ENCODE measurements around the gene SIGLEC1. TPM values are rescaled to one million over a fixed set of nuclear protein-coding genes. Genes with fewer than 3 reads are reported as not detected.
A peak's percentile ranks its signal among the peaks of the same experiment; 100 is the strongest.

Gene SIGLEC1
- total and polyA plus RNA-seq, 2 of the 8 experiments (the other 6 are each of a cell fraction or from before 2014, with no cell fraction given), result 0.02 TPM; not detected in 1

DNA sequence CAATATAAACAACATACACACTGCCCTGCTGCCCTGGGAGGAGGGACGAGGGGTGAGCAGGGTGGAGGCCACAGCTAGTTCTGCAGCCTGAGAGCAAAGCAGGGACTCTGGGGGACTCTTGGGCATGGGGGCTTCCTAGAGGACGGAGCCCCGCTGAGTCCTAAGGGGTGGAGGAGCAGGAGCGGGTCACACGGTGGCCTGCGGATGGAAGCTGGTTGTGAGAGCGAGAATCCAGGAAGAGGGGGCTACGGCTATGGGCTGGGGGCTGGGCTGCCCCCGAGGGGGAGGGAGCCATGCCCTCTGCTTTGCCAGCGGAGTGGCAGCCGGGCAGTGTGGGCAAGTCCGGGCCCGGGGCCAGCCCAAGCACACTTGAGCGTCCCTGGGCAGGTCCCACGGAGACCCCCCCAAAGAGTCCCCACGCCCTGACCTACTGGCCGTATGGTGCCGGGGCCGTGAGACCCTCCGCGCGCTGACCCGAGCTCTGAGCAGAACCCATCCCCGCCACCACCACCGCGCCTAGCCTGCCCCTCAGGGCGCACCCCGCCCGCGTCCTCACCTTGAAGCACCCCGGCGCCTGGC is 31.0 kb downstream of the SIGLEC1 start:
- H3K4me1 ChIP-seq (replicated peaks in 1 of 4; ENCODE audit: control insufficient read depth in 3 of 4, insufficient read depth in 4 of 4, low read length in 3 of 4), result peaks cover 5 to 32% (median 17%) of the 10 kb centered on the region in 4 experiments
- H3K23me2 ChIP-seq (ENCODE audit: low read depth, low read length), result peaks cover 11% of the 10 kb centered on the region
- H3K14ac ChIP-seq (ENCODE audit: insufficient read length), result no peak overlapping the region
- DNase-seq (ENCODE audit: low read depth in 1 of 2, low spot score in 2 of 2) (no peak), FAIRE-seq (no peak)
- peak overlapping the region; percentile 85; the same call in 1 of the 2 replicates for H2AFZ ChIP-seq (ENCODE audit: low read length)
- H4K91ac ChIP-seq (replicated peaks; ENCODE audit: insufficient read length, low read length), result peak overlapping the region; percentile 8
- H2BK20ac ChIP-seq (ENCODE audit: low read length), result peak overlapping the region; percentile 72; the same call in 1 of the 2 replicates
- peak overlapping the region; percentile 48 to 65 (median 58) for H3K4me3 ChIP-seq (ENCODE audit: extremely low read depth in 1 of 4, insufficient read depth in 2 of 4, low read depth in 3 of 4, low read length in 4 of 4)
- no peak for TF ChIP-seq TCF12 (IDR thresholded peaks at IDR 0.05; ENCODE audit: low read depth, low read length)
- TF ChIP-seq SUZ12 (IDR thresholded peaks at IDR 0.05; ENCODE audit: low read length), result 0 out of 2 replicates have a peak, but pooled peaks have one; percentile 34
- TF ChIP-seq, protein P1, sequence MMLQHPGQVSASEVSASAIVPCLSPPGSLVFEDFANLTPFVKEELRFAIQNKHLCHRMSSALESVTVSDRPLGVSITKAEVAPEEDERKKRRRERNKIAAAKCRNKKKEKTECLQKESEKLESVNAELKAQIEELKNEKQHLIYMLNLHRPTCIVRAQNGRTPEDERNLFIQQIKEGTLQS (IDR thresholded peaks at IDR 0.05; ENCODE audit: insufficient read depth, low read depth, low read length), result no peak
- no peak for TF ChIP-seq TAF7 (optimal IDR thresholded peaks at IDR 0.05; ENCODE audit: borderline replicate concordance, low read depth, low read length)
- no peak overlapping the region for H4K5ac ChIP-seq (ENCODE audit: insufficient read length, low read depth, low read length)
- no peak overlapping the region for H2BK5ac ChIP-seq (ENCODE audit: low read depth, low read length)
- no peaks in the 10 kb centered on the region for H4K20me1 ChIP-seq (replicated peaks in 1 of 2; ENCODE audit: control insufficient read depth in 1 of 2, insufficient read depth in 2 of 2, low read length in 2 of 2)
- H2AK5ac ChIP-seq (ENCODE audit: low read depth, low read length), result no peak overlapping the region
- peaks cover 0 to 13% (median 8%) of the 10 kb centered on the region in 4 experiments; a peak in 6 of 7 replicates for H3K27me3 ChIP-seq (replicated peaks in 1 of 4; ENCODE audit: control insufficient read depth in 3 of 4, extremely low read depth in 1 of 4, insufficient read depth in 3 of 4, low read length in 3 of 4)
- 20% methylated on average over 23 of the region's 32 CpGs; no CpG with 5 or more reads in 1 of the 2 experiments for WGBS, 2 experiments (ENCODE audit: extremely low coverage in 1 of 2, insufficient coverage in 1 of 2, insufficient read length in 1 of 2, insufficient replicate concordance in 2 of 2, low coverage in 1 of 2, low lambda C conversion rate in 2 of 2, missing lambda C conversion rate in 1 of 2)
- H3K27ac ChIP-seq (ENCODE audit: low read depth, low read length), result no peak overlapping the region
- H2BK120ac ChIP-seq (replicated peaks; ENCODE audit: low read depth, low read length), result no peak overlapping the region
- H3K36me3 ChIP-seq (ENCODE audit: control insufficient read depth in 2 of 4, insufficient read depth in 4 of 4, low read length in 3 of 4), result no peaks in the 10 kb centered on the region
- no peak overlapping the region for H3K23ac ChIP-seq (ENCODE audit: insufficient read length)
- no peaks in the 10 kb centered on the region for H3K9me3 ChIP-seq (ENCODE audit: insufficient read depth in 2 of 2, low read depth in 1 of 2, low read length in 1 of 2)
- H3K18ac ChIP-seq (ENCODE audit: extremely low read depth, low read length), result no peak overlapping the region; the same call in 1 of the 2 replicates
- peak overlapping the region; percentile 75 for H2BK15ac ChIP-seq (ENCODE audit: low read length)
- H3K4me2 ChIP-seq (ENCODE audit: insufficient read depth in 1 of 2, low read depth in 2 of 2, low read length in 2 of 2), result peak overlapping the region; percentile 71 to 76
- peak overlapping the region; percentile 79 for H4K8ac ChIP-seq (ENCODE audit: extremely low read depth, insufficient read depth, low read length)
- H3K79me2 ChIP-seq (ENCODE audit: control insufficient read depth in 1 of 2, insufficient read depth in 2 of 2, low read length in 2 of 2), result no peaks in the 10 kb centered on the region
- H2BK12ac ChIP-seq (ENCODE audit: low read depth, low read length), result 0 out of 2 replicates have a peak overlapping the region, but pooled peaks have one; percentile 63
- H3K9ac ChIP-seq (replicated peaks in 1 of 4; ENCODE audit: extremely low read depth in 1 of 4, low read depth in 3 of 4, low read length in 3 of 4), result no peak overlapping the region
- ChIA-PET CTCF (ENCODE audit: partially characterized antibody) (interaction anchor here (0.6 to 45.1 kb wide), 5 partner anchors 5 to 117 kb away, joined by 3 to 1432 read pairs (median 6); partner anchors contain the start of genes ADAM33 and SIGLEC1), POLR2A (ENCODE audit: partially characterized antibody) (interaction anchor here (1.1 to 1.7 kb wide), 3 partner anchors 9 to 70 kb away, joined by 3 to 4 read pairs (median 3); no protein-coding TSS in a partner anchor)
- H3K79me1 ChIP-seq (ENCODE audit: low read depth, low read length), result no peaks in the 10 kb centered on the region
- H3K4ac ChIP-seq (replicated peaks; ENCODE audit: insufficient read length, low read depth, low read length), result no peak overlapping the region
- no peak overlapping the region for H3K56ac ChIP-seq (replicated peaks; ENCODE audit: insufficient read length, low read depth, low read length)

Measured in H1 (cell line).